Stimulated activated CD8-positive, alpha-beta memory T cell treated with anti-CD3 and anti-CD28 coated beads, Interleukin-7, amount 100 ng/mL, for 48 hours (primary cell): Measurements from ENCODE around the gene DNAJB4.
"Not testable (repeated sequence)": the region's sequence is repeated elsewhere in the genome, so short reads cannot be mapped to it uniquely, and the experiment has no call there.

Source experiments
- DNase-seq, 2 donors: peaks; one replicate each; pipeline ENCODE4 v3.0.0-alpha.2; 2020; ENCODE audit warnings: low read depth in 1 of 2; ENCODE audit errors: extremely low read depth in 1 of 2

DNAJB4 gene

DNA sequence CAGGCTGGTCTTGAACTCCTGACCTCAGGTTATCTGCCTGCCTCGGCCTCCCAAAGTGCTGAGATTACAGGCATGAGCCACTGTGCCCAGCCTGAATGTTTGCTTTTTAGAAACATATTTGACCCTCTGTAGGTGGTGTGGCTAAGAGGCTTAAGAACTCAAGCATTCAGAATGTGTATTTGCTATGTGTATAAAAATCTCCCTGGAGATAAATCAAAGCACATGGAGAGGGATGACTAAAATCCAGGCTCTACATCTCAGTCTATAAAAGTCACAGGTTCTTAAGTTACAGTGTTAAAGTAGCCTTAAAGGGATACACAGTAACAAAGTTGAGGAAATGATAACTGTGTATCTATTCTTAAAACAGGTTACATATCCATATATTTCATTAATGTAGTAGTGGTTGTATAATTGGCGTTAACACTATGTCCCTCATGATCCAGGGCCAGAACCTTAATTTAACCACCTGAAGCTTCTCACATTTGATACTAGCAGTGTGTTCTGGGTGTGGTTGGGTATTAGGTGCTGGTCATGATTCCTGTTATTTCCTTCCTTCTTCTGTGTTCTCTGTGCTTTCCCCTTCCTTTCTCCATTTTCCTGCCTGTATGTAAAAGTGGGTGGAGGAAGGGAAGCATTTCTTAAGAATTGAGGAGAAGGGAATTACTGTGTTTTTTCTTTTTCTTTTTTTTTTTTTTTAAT lies 57.2 kb downstream of the DNAJB4 start:
- DNase-seq, result no peak

DNA sequence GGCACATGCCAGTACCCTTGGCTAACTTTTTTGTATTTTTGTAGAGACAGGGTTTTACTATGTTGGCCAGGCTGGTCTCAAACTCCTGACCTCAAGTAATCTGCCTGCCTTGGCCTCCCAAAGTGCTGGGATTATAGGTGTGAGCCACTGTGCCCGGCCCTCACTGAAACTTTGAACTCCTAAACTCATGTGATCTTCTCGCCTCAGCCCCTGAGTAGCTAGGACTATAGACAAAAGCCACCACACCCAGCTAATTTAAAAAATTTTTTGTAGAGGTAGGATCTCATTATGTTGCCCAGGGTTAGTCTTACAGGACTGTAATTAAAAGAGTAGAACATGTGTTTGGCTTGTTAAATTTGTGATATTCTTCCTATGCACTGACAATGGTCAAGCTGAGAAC lies 60.1 kb downstream of the DNAJB4 start:
- not testable (repeated sequence) for DNase-seq
